ENCODE measurements around the gene SCAP. TPM values are rescaled to one million over a fixed set of nuclear protein-coding genes. Genes with fewer than 3 reads are reported as not detected.

SCAP gene
- total and polyA plus RNA-seq, 2 of the 13 experiments (the other 11 are each of a cell fraction or from before 2014, with no cell fraction given), result 40.4 to 53.3 TPM

- peak; percentile 58 for TF ChIP-seq AGO2 (optimal IDR thresholded peaks at IDR 0.05; ENCODE audit: low read depth, low read length)
- TF ChIP-seq ZSCAN20 (CRISPR knock-in tag; IDR thresholded peaks at IDR 0.05; ENCODE audit: borderline replicate concordance), result peak; percentile 26
- no peak for TF ChIP-seq ZBTB1 (CRISPR knock-in tag; IDR thresholded peaks at IDR 0.05; ENCODE audit: borderline replicate concordance)
- no peak for TF ChIP-seq ZNF292 (CRISPR knock-in tag; IDR thresholded peaks at IDR 0.05; ENCODE audit: borderline replicate concordance, low read depth)
- TF ChIP-seq ZNF33A (CRISPR knock-in tag; IDR thresholded peaks at IDR 0.05; ENCODE audit: borderline replicate concordance), result peak; percentile 83; the same call in 1 of the 2 replicates
- peak; percentile 90 for TF ChIP-seq ZFY (CRISPR knock-in tag; IDR thresholded peaks at IDR 0.05)
- TF ChIP-seq ARID3A (IDR thresholded peaks at IDR 0.05; ENCODE audit: low read depth, low read length), result no peak; the same call in 1 of the 2 replicates
- TF ChIP-seq, protein P1, sequence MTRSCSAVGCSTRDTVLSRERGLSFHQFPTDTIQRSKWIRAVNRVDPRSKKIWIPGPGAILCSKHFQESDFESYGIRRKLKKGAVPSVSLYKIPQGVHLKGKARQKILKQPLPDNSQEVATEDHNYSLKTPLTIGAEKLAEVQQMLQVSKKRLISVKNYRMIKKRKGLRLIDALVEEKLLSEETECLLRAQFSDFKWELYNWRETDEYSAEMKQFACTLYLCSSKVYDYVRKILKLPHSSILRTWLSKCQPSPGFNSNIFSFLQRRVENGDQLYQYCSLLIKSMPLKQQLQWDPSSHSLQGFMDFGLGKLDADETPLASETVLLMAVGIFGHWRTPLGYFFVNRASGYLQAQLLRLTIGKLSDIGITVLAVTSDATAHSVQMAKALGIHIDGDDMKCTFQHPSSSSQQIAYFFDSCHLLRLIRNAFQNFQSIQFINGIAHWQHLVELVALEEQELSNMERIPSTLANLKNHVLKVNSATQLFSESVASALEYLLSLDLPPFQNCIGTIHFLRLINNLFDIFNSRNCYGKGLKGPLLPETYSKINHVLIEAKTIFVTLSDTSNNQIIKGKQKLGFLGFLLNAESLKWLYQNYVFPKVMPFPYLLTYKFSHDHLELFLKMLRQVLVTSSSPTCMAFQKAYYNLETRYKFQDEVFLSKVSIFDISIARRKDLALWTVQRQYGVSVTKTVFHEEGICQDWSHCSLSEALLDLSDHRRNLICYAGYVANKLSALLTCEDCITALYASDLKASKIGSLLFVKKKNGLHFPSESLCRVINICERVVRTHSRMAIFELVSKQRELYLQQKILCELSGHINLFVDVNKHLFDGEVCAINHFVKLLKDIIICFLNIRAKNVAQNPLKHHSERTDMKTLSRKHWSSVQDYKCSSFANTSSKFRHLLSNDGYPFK (CRISPR knock-in tag; IDR thresholded peaks at IDR 0.05; ENCODE audit: borderline replicate concordance), result 0 out of 2 replicates have a peak, but pooled peaks have one; percentile 51
- TF ChIP-seq ZNF609 (CRISPR knock-in tag; IDR thresholded peaks at IDR 0.05; ENCODE audit: borderline replicate concordance), result peak; percentile 51; the same call in 1 of the 2 replicates
- peak; percentile 75 for TF ChIP-seq STAG1 (CRISPR knock-in tag; IDR thresholded peaks at IDR 0.05)
- TF ChIP-seq ZKSCAN5 (CRISPR knock-in tag; IDR thresholded peaks at IDR 0.05), result no peak
- no peak for TF ChIP-seq NR3C1 (CRISPR knock-in tag; IDR thresholded peaks at IDR 0.05)
- TF ChIP-seq ZNF878 (CRISPR knock-in tag; IDR thresholded peaks at IDR 0.05), result no peak
- peak; percentile 75 for TF ChIP-seq GATAD2A (CRISPR knock-in tag; IDR thresholded peaks at IDR 0.05)
- no peak for TF ChIP-seq SCMH1 (CRISPR knock-in tag; IDR thresholded peaks at IDR 0.05; ENCODE audit: borderline replicate concordance)
- TF ChIP-seq GTF2F1 (IDR thresholded peaks at IDR 0.05; ENCODE audit: low read length), result no peak
- TF ChIP-seq ARHGAP35 (CRISPR knock-in tag; IDR thresholded peaks at IDR 0.05; ENCODE audit: borderline replicate concordance), result no peak; the same call in 1 of the 2 replicates
- no peak for TF ChIP-seq IRF1 (CRISPR knock-in tag; IDR thresholded peaks at IDR 0.05; ENCODE audit: low read depth)
- no peak for TF ChIP-seq ZNF296 (CRISPR knock-in tag; conservative IDR thresholded peaks at IDR 0.05)
Observed at GRCh38 chr3:47475570-47476329, at the start of gene SCAP (continued).

Measured in HepG2 (cell line).